ENCODE data around the gene NFAM1. TPM values are rescaled to one million over a fixed set of nuclear protein-coding genes. Genes with fewer than 3 reads are reported as not detected.

NFAM1 gene
- total and polyA plus RNA-seq, 12 donors, result 0.44 to 11.2 (median 7.1) TPM

- no peak for DNase-seq
- WGBS, 4 donors, result 40 to 70% (median 47%) methylated on average over 1 of the region's 1 CpG
- Histone ChIP-seq H3K4me3 (no peak overlapping the region), H3K4me1 (replicated peaks in 1 of 2) (no peaks in the 10 kb centered on the region), H3K27me3 (peaks cover 6% of the 10 kb centered on the region), H3K9me3 (replicated peaks in 1 of 3) (no peaks in the 10 kb centered on the region), H3K27ac (no peak overlapping the region), H3K36me3 (replicated peaks in 1 of 2) (no peaks in the 10 kb centered on the region)
- intact Hi-C loops (cut with DNase I), result no loop called here
- TF ChIP-seq POLR2A (IDR thresholded peaks at IDR 0.05) (no peak), CTCF (IDR thresholded peaks at IDR 0.05) (no peak)
These were observed 29.8 kb upstream of the NFAM1 start for GRCh38 chr22:42462016-42462415.

- Histone ChIP-seq H3K27ac (no peak overlapping the region), H3K4me3 (no peak overlapping the region), H3K4me1 (replicated peaks in 1 of 2) (no peaks in the 10 kb centered on the region), H3K36me3 (replicated peaks in 1 of 2) (no peaks in the 10 kb centered on the region), H3K27me3 (peaks cover 6% of the 10 kb centered on the region), H3K9me3 (replicated peaks in 1 of 3) (no peaks in the 10 kb centered on the region)
- DNase-seq, result no peak
- TF ChIP-seq POLR2A (IDR thresholded peaks at IDR 0.05), result no peak
- no peak for TF ChIP-seq CTCF (IDR thresholded peaks at IDR 0.05)
- 63 to 77% (median 73%) methylated on average over 3 of the region's 3 CpGs for WGBS, 4 donors
- intact Hi-C loops (cut with DNase I), result no loop called here
These were observed 29.3 kb upstream of the NFAM1 start for GRCh38 chr22:42461511-42461910.

GRCh38 chr22:42459287-42460063 is 27.3 kb upstream of the NFAM1 start:
- Histone ChIP-seq H3K4me1 (replicated peaks in 1 of 2) (no peaks in the 10 kb centered on the region), H3K9me3 (replicated peaks in 1 of 3) (no peaks in the 10 kb centered on the region), H3K4me3 (no peak overlapping the region), H3K36me3 (replicated peaks in 1 of 2) (no peaks in the 10 kb centered on the region), H3K27me3 (peaks cover 6% of the 10 kb centered on the region), H3K27ac (no peak overlapping the region)
- intact Hi-C loops (cut with DNase I), result no loop called here
- 39 to 46% (median 41%) methylated on average over 18 to 21 of the region's 21 CpGs for WGBS, 4 donors
- TF ChIP-seq POLR2A (IDR thresholded peaks at IDR 0.05) (no peak), CTCF (IDR thresholded peaks at IDR 0.05) (no peak)
- DNase-seq, result no peak

GRCh38 chr22:42452916-42453315 is 20.7 kb upstream of the NFAM1 start:
- Histone ChIP-seq H3K4me3 (no peak overlapping the region), H3K36me3 (replicated peaks in 1 of 2) (no peaks in the 10 kb centered on the region), H3K9me3 (replicated peaks in 1 of 3) (no peaks in the 10 kb centered on the region), H3K4me1 (replicated peaks in 1 of 2) (no peaks in the 10 kb centered on the region), H3K27ac (no peak overlapping the region), H3K27me3 (no peaks in the 10 kb centered on the region)
- intact Hi-C loops (cut with DNase I), result no loop called here
- TF ChIP-seq CTCF (IDR thresholded peaks at IDR 0.05) (no peak), POLR2A (IDR thresholded peaks at IDR 0.05) (no peak)
- DNase-seq, result no peak
- 76 to 85% (median 81%) methylated on average over 4 to 6 of the region's 6 CpGs for WGBS, 4 donors

Data from adrenal gland (tissue), 12 donors.